NOMO-1 treated with dmso at 0.1 percent for 144 hours (cell line): ENCODE data around the gene UNC45B.
A peak's percentile ranks its signal among the peaks of the same experiment; 100 is the strongest.
"Not testable (repeated sequence)": the region's sequence is repeated elsewhere in the genome, so short reads cannot be mapped to it uniquely, and the experiment has no call there.

Experiments used
- DNase-seq: peaks from one replicate; lab custom pipeline; 2025; ENCODE audit not compliant: unreplicated experiment; lab: John Stamatoyannopoulos, UW

The UNC45B gene

GRCh38 chr17:35213412-35213940 lies 65.9 kb downstream of the UNC45B start:
- DNase-seq = no peak

GRCh38 chr17:35214192-35214591 lies 66.6 kb downstream of the UNC45B start:
- no peak for DNase-seq

- DNase-seq = no peak
Observed at GRCh38 chr17:35214631-35215273, 67.1 kb downstream of the UNC45B start.

- DNase-seq = no peak
Observed at GRCh38 chr17:35217107-35217506, 69.5 kb downstream of the UNC45B start.

- DNase-seq = peak; percentile 53
Observed at GRCh38 chr17:35218915-35219314, 71.3 kb downstream of the UNC45B start.

- DNase-seq = no peak
Observed at GRCh38 chr17:35222452-35222851, 74.8 kb downstream of the UNC45B start.

- no peak for DNase-seq
Observed at GRCh38 chr17:35224436-35224835, 76.8 kb downstream of the UNC45B start.

GRCh38 chr17:35227546-35227945 lies 79.9 kb downstream of the UNC45B start:
- no peak for DNase-seq

- no peak for DNase-seq
Observed at GRCh38 chr17:35229638-35230037, 82.0 kb downstream of the UNC45B start.

GRCh38 chr17:35234315-35234714 lies 86.7 kb downstream of the UNC45B start:
- not testable (repeated sequence) for DNase-seq

GRCh38 chr17:35235289-35235688 lies 87.7 kb downstream of the UNC45B start:
- DNase-seq = no peak

- DNase-seq = no peak
Observed at GRCh38 chr17:35235917-35236316, 88.3 kb downstream of the UNC45B start.

GRCh38 chr17:35236821-35237220 lies 89.2 kb downstream of the UNC45B start:
- DNase-seq = no peak

GRCh38 chr17:35238821-35239220 lies 91.2 kb downstream of the UNC45B start:
- DNase-seq = no peak
